PC-3 (cell line): ENCODE data around the gene MACO1. TPM values are rescaled to one million over a fixed set of nuclear protein-coding genes. Genes with fewer than 3 reads are reported as not detected.

Experiments
- ATAC-seq: fragments of 200-7000 bp; cut with Tn5 transposase; 2 replicates; pipeline ENCODE4 v1.9.1; 2020; ENCODE audit warnings: mild to moderate bottlenecking, moderate library complexity
- BruUV-seq: library from RNA; stranded (reverse); fragments of 400-500 nt; replicated peaks from 2 replicates; lab custom pipeline; 2021; lab: Mats Ljungman, UMichigan
- CTCF ChIA-PET: fragments of 300-600 bp; sonication (Branson Sonifier 250); formaldehyde crosslinking; loops from one replicate; lab custom pipeline; 2022; ENCODE audit warnings: antibody characterized with exemption; lab: Charles Lee
- POLR2A ChIA-PET: fragments of 300-600 bp; sonication (Branson Sonifier 250); formaldehyde crosslinking; loops from one replicate; lab custom pipeline; 2022; ENCODE audit warnings: antibody characterized with exemption; ENCODE audit not compliant: unreplicated experiment; lab: Charles Lee
- DNase-seq: peaks from one replicate; pipeline ENCODE4 v3.0.0-alpha.2; 2015
- H2AFZ ChIP-seq: fragments of 300-600 bp; sonication (generic); 2 replicates; pipeline ENCODE4 v1.6.0; 2016; ENCODE audit warnings: antibody characterized with exemption, low read length
- H3F3A ChIP-seq: fragments of 300-600 bp; sonication (generic); one replicate; pipeline ENCODE4 v1.6.0; 2017; ENCODE audit warnings: antibody characterized with exemption, low read length, control low read depth, mild to moderate bottlenecking; ENCODE audit not compliant: unreplicated experiment
- H3K27ac ChIP-seq: fragments of 300-600 bp; sonication (generic); 2 replicates; pipeline ENCODE4 v1.5.1; 2016; ENCODE audit warnings: mild to moderate bottlenecking, low read length
- H3K27me3 ChIP-seq: fragments of 300-600 bp; sonication (generic); 2 replicates; pipeline ENCODE4 v1.6.1; 2016; ENCODE audit warnings: low read length, mixed read lengths
- H3K36me3 ChIP-seq: fragments of 300-600 bp; sonication (generic); 2 replicates; pipeline ENCODE4 v1.6.1; 2016; ENCODE audit warnings: low read depth, mixed run types, low read length, mixed read lengths
- H3K4me1 ChIP-seq: fragments of 300-600 bp; sonication (generic); 2 replicates; pipeline ENCODE4 v1.5.1; 2016; ENCODE audit warnings: low read length; ENCODE audit not compliant: insufficient read depth
- H3K4me2 ChIP-seq: fragments of 300-600 bp; sonication (generic); 2 replicates; pipeline ENCODE4 v1.6.0; 2016; ENCODE audit warnings: low read length
- H3K4me3 ChIP-seq: fragments of 300-600 bp; sonication (generic); 2 replicates; pipeline ENCODE4 v1.5.1; 2016; ENCODE audit warnings: mild to moderate bottlenecking, low read length, mixed read lengths
- H3K79me2 ChIP-seq: fragments of 300-600 bp; sonication (generic); 2 replicates; pipeline ENCODE4 v1.6.1; 2017; ENCODE audit warnings: low read length, mixed read lengths
- H3K9ac ChIP-seq: fragments of 300-600 bp; sonication (generic); 2 replicates; pipeline ENCODE4 v1.6.0; 2016; ENCODE audit warnings: mild to moderate bottlenecking, low read length
- H3K9me2 ChIP-seq: fragments of 300-600 bp; sonication (generic); replicated peaks from 2 replicates; pipeline ENCODE4 v1.6.1; 2016; ENCODE audit warnings: mixed run types, low read length, mixed read lengths
- H3K9me3 ChIP-seq: fragments of 300-600 bp; sonication (generic); 2 replicates; pipeline ENCODE4 v1.6.1; 2016; ENCODE audit warnings: low read length, mixed read lengths
- H4K20me1 ChIP-seq: fragments of 300-600 bp; sonication (generic); 2 replicates; pipeline ENCODE4 v1.6.1; 2016; ENCODE audit warnings: low read length, mixed read lengths
- CTCF ChIP-seq: fragments of 300-600 bp; sonication (generic); conservative IDR thresholded peaks from 2 replicates; pipeline ENCODE4 v1.5.1; 2017; ENCODE audit warnings: antibody characterized with exemption, low read depth, mild to moderate bottlenecking, low read length
- EZH2 ChIP-seq: fragments of 300-600 bp; sonication (generic); IDR thresholded peaks from one replicate; pipeline ENCODE4 v1.6.1; 2017; ENCODE audit warnings: antibody characterized with exemption, mild to moderate bottlenecking, low read length; ENCODE audit not compliant: unreplicated experiment
- EZH2phosphoT487 ChIP-seq: fragments of 300-600 bp; sonication (generic); IDR thresholded peaks from 2 replicates; pipeline ENCODE4 v1.6.1; 2018; ENCODE audit warnings: mild to moderate bottlenecking, antibody characterized with exemption, low read length, borderline replicate concordance
- intact Hi-C: fragments of 100-400 bp; cut with micrococcal nuclease; formaldehyde crosslinking; loops from 2 replicates; pipeline ENCODE4 v1.9.0; 2023
- total RNA-seq: library from RNA; depleted of rRNA; stranded (reverse); fragments of >200 nt; gene quantifications from 2 replicates; pipeline ENCODE4 v1.2.3, GENCODE V29; 2014

MACO1 gene
- total RNA-seq, 1 experiment from 2014 or later: 14.0 TPM

GRCh38 chr1:25427696-25428095 is 3.0 kb upstream of the MACO1 start:
- CTCF ChIA-PET: interaction anchor here (0.5 kb wide), 1 partner anchor 674 kb away, joined by 3 read pairs; no protein-coding TSS in a partner anchor
- Histone ChIP-seq H3K4me1 (peaks cover 22% of the 10 kb centered on the region), H3K79me2 (peaks cover 14% of the 10 kb centered on the region), H3K9ac (no peak overlapping the region), H3K4me3 (no peak overlapping the region), H2AFZ (no peak overlapping the region), H3F3A (no peaks in the 10 kb centered on the region), H3K4me2 (no peak overlapping the region), H3K27ac (no peak overlapping the region), H3K27me3 (no peaks in the 10 kb centered on the region), H4K20me1 (peaks cover 7% of the 10 kb centered on the region; the same call in 1 of the 2 replicates), H3K9me3 (no peaks in the 10 kb centered on the region), H3K9me2 (no peaks in the 10 kb centered on the region), H3K36me3 (no peaks in the 10 kb centered on the region)
- BruUV-seq: no TSS peak
- ATAC-seq (no peak), DNase-seq (no peak)
- TF ChIP-seq CTCF (no peak), EZH2 (no peak), EZH2phosphoT487 (no peak)
- intact Hi-C loops: no loop called here
- POLR2A ChIA-PET: interaction anchor here (0.5 kb wide), 1 partner anchor 31 kb away, joined by 4 read pairs; no protein-coding TSS in a partner anchor

DNA sequence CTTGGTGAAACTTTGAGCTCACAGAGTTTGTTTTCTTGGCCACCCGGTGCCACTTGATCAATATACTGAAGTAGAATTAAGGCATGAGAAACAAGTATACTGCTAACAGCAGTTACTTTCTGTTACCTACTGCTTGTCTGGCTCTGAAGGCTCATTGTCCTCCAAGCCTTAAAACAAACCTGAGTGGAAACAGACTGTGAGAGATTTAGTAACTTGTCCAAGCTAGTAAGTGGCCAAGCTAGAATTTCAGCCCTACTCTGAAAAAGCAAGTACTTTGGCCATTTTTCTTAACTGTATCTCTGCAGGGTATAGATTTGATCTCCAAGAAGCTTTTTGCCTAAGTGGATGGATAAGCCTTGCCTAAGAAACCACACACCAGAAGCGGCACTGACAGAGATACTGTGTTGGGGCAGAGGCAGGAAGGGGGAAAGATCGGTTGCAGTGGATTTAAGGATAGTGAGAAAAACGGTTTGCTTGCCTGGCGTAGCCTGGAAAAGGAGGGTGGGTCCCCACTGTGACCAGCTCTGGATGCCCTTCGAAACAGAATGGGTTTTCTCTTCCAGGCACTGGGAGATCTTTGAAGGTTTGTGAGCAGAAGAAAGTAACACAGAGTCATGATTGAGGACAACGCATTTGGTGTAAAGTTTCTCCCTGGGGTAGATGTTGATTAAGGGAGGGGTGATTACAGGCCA is 2.1 kb upstream of the MACO1 start:
- Histone ChIP-seq H3K27ac (no peak overlapping the region), H3K9me3 (no peaks in the 10 kb centered on the region), H3K4me1 (peaks cover 32% of the 10 kb centered on the region), H2AFZ (no peak overlapping the region), H3K36me3 (no peaks in the 10 kb centered on the region), H3F3A (no peaks in the 10 kb centered on the region), H3K9ac (no peak overlapping the region), H3K4me3 (no peak overlapping the region), H3K9me2 (no peaks in the 10 kb centered on the region), H3K4me2 (no peak overlapping the region), H4K20me1 (peaks cover 11% of the 10 kb centered on the region; the same call in 1 of the 2 replicates), H3K27me3 (no peaks in the 10 kb centered on the region), H3K79me2 (peaks cover 23% of the 10 kb centered on the region)
- intact Hi-C loops: no loop called here
- no TSS peak for BruUV-seq
- DNase-seq (no peak), ATAC-seq (no peak)
- ChIA-PET CTCF (no interaction called here), POLR2A (interaction anchor here (0.5 kb wide), 1 partner anchor 30 kb away, joined by 4 read pairs; no protein-coding TSS in a partner anchor)
- TF ChIP-seq EZH2 (no peak), CTCF (no peak), EZH2phosphoT487 (no peak)
